Endothelial cell of umbilical vein (primary cell): ENCODE results near the gene COL4A1. TPM values are rescaled to one million over a fixed set of nuclear protein-coding genes. Genes with fewer than 3 reads are reported as not detected.

ENCODE experiments used
- BruUV-seq: library from RNA; stranded (reverse); fragments of 400-500 nt; replicated peaks from 2 replicates; lab custom pipeline; 2021; lab: Mats Ljungman, UMichigan
- CTCF ChIA-PET: fragments of 300-600, 350-600 bp; sonication (Branson Sonifier 250); formaldehyde crosslinking; loops from one replicate; lab custom pipeline; 2021; ENCODE audit warnings: antibody characterized with exemption, inconsistent platforms; lab: Charles Lee
- POLR2A ChIA-PET: fragments of 300-600, 350-600 bp; sonication (Branson Sonifier 250); formaldehyde crosslinking; loops from one replicate; lab custom pipeline; 2021; ENCODE audit warnings: antibody characterized with exemption, inconsistent platforms; lab: Charles Lee
- DNase-seq: peaks from one replicate; pipeline ENCODE4 v3.0.0-alpha.2; 2011; ENCODE audit warnings: low read depth, low spot score
- FAIRE-seq: peaks from 2 replicates; lab custom pipeline; 2011; peaks lifted over from hg19 to GRCh38; lab: Jason Lieb, UNC
- H2AFZ ChIP-seq: 2 replicates; pipeline ENCODE4 v1.6.0; 2012; ENCODE audit warnings: low read depth, low read length, control low read depth, inconsistent platforms
- H3K27ac ChIP-seq: 2 replicates; pipeline ENCODE4 v1.5.1; 2011; ENCODE audit warnings: low read depth, mild to moderate bottlenecking, control low read depth, low read length, moderate library complexity; ENCODE audit not compliant: insufficient read depth
- H3K27me3 ChIP-seq, 2 experiments: 2 replicates each; pipeline versions ENCODE4 v1.6.0 to v1.6.1; 2011; ENCODE audit warnings: low read length in 2 of 2, mixed read lengths in 1 of 2; ENCODE audit not compliant: control insufficient read depth in 2 of 2, insufficient read depth in 2 of 2
- H3K36me3 ChIP-seq, 2 experiments: 2 replicates in 1 of 2; 3 replicates in 1 of 2; pipeline ENCODE4 v1.5.1; 2011; ENCODE audit warnings: low read length in 2 of 2, mild to moderate bottlenecking in 1 of 2, moderate library complexity in 1 of 2; ENCODE audit not compliant: control insufficient read depth in 2 of 2, insufficient read depth in 2 of 2; ENCODE audit errors: extremely low read depth in 1 of 2
- H3K4me1 ChIP-seq: 3 replicates; pipeline ENCODE4 v1.5.1; 2011; ENCODE audit warnings: mild to moderate bottlenecking, low read length; ENCODE audit not compliant: control insufficient read depth, insufficient read depth; ENCODE audit errors: extremely low read depth
- H3K4me2 ChIP-seq: 2 replicates; pipeline ENCODE4 v1.6.1; 2011; ENCODE audit warnings: low read length, control low read depth, mixed read lengths; ENCODE audit not compliant: insufficient read depth
- H3K4me3 ChIP-seq, 3 experiments: fragments of 200-600 bp in 1 of 3; sonication (generic), shearing (Covaris generic) in 1 of 3; replicated peaks in 1 of 3; 2 replicates each; pipeline ENCODE4 v1.5.1; 2011 to 2016; ENCODE audit warnings: control low read depth in 3 of 3, low read length in 3 of 3, mild to moderate bottlenecking in 2 of 3, inconsistent platforms in 1 of 3, low read depth in 1 of 3, moderate library complexity in 1 of 3; ENCODE audit not compliant: insufficient read depth in 1 of 3
- H3K79me2 ChIP-seq: 2 replicates; pipeline ENCODE4 v1.6.0; 2012; ENCODE audit warnings: low read length, inconsistent platforms; ENCODE audit not compliant: control insufficient read depth, insufficient read depth
- H3K9ac ChIP-seq: replicated peaks from 2 replicates; pipeline ENCODE3; 2011; ENCODE audit warnings: low read length, control low read depth; ENCODE audit not compliant: insufficient read depth; ENCODE audit errors: extremely low read depth
- H3K9me1 ChIP-seq: replicated peaks from 3 replicates; pipeline ENCODE4 v1.6.0; 2011; ENCODE audit warnings: mild to moderate bottlenecking, low read length; ENCODE audit not compliant: control insufficient read depth, insufficient read depth; ENCODE audit errors: extremely low read depth
- H3K9me3 ChIP-seq: replicated peaks from 2 replicates; pipeline ENCODE4 v1.5.1; 2012; ENCODE audit warnings: low read length, inconsistent platforms; ENCODE audit not compliant: control insufficient read depth, insufficient read depth
- H4K20me1 ChIP-seq: replicated peaks from 2 replicates; pipeline ENCODE3; 2011; ENCODE audit warnings: mild to moderate bottlenecking, low read length; ENCODE audit not compliant: control insufficient read depth, insufficient read depth; ENCODE audit errors: extremely low read depth
- EZH2 ChIP-seq: IDR thresholded peaks from 2 replicates; pipeline ENCODE4 v1.6.1; 2012; ENCODE audit warnings: borderline replicate concordance, low read depth, mild to moderate bottlenecking, moderate library complexity, low read length, inconsistent platforms; ENCODE audit not compliant: severe bottlenecking
- FOS ChIP-seq: IDR thresholded peaks from 2 replicates; pipeline ENCODE4 v1.6.1; 2011; ENCODE audit warnings: mild to moderate bottlenecking, low read length, moderate library complexity, borderline replicate concordance; ENCODE audit not compliant: insufficient read depth
- GATA2 ChIP-seq: IDR thresholded peaks from 2 replicates; pipeline ENCODE4 v1.7.0; 2011; ENCODE audit warnings: low read depth, mild to moderate bottlenecking, moderate library complexity, mixed read lengths, low read length; ENCODE audit not compliant: insufficient read length, insufficient read depth
- JUN ChIP-seq: IDR thresholded peaks from 2 replicates; pipeline ENCODE4 v1.6.1; 2011; ENCODE audit warnings: borderline replicate concordance, low read depth; ENCODE audit not compliant: insufficient read length, insufficient read depth
- MYC ChIP-seq: IDR thresholded peaks from one replicate; pipeline ENCODE4 v1.6.1; 2011; ENCODE audit warnings: mild to moderate bottlenecking, low read depth, low read length
- POLR2A ChIP-seq: IDR thresholded peaks from 2 replicates; pipeline ENCODE4 v1.6.1; 2012; ENCODE audit warnings: low read depth, mild to moderate bottlenecking, control low read depth, low read length
- POLR2AphosphoS5 ChIP-seq: IDR thresholded peaks from 2 replicates; pipeline ENCODE4 v1.6.1; 2012; ENCODE audit warnings: low read depth, mild to moderate bottlenecking, control low read depth, low read length, moderate library complexity; ENCODE audit not compliant: insufficient read depth
- dilution Hi-C: fragments of 300-500 bp; cut with MboI; formaldehyde crosslinking; loops from one replicate; pipeline ENCODE4 v1.15.0; 2019; ENCODE audit warnings: low sequenced_read_pairs; ENCODE audit not compliant: extremely low pct_ligation_motif_present
- intact Hi-C: fragments of 100-400 bp; cut with micrococcal nuclease; formaldehyde crosslinking; loops from one replicate; pipeline ENCODE4 v1.10.0; 2022
- polyA plus RNA-seq, 4 experiments: library from polyadenylated mRNA; depleted of rRNA in 3 of 4; stranded (reverse) in 3 of 4; unstranded in 1 of 4; fragments of >200 nt; gene quantifications; 2 replicates each; pipeline versions ENCODE4 v1.2.1 to v1.2.3, GENCODE V29; 2011 to 2012; ENCODE audit warnings: missing spikeins in 1 of 4
- total RNA-seq: library from RNA; stranded (reverse); gene quantifications from 2 replicates; pipeline ENCODE4 v1.2.3, GENCODE V29; 2021
- TF ChIP-seq, protein P1 (sequence below), 2 donors: IDR thresholded peaks; 1 replicate in 1 of 2; 2 replicates in 1 of 2; pipeline ENCODE4 v1.5.1; 2011; ENCODE audit warnings: low read length in 2 of 2, mild to moderate bottlenecking in 2 of 2, moderate library complexity in 2 of 2, control low read depth in 1 of 2, inconsistent platforms in 1 of 2, low read depth in 1 of 2; ENCODE audit not compliant: insufficient read depth in 1 of 2; ENCODE audit errors: extremely low read depth in 1 of 2
- TF ChIP-seq, protein P2 (sequence below): IDR thresholded peaks from 2 replicates; pipeline ENCODE4 v1.6.1; 2011; ENCODE audit not compliant: insufficient read depth, insufficient read length

The COL4A1 gene
- total and polyA plus RNA-seq, 2 donors (not counting 3 experiments of a cell fraction or from before 2014, with no cell fraction given) = 384 to 1,119 TPM

DNA sequence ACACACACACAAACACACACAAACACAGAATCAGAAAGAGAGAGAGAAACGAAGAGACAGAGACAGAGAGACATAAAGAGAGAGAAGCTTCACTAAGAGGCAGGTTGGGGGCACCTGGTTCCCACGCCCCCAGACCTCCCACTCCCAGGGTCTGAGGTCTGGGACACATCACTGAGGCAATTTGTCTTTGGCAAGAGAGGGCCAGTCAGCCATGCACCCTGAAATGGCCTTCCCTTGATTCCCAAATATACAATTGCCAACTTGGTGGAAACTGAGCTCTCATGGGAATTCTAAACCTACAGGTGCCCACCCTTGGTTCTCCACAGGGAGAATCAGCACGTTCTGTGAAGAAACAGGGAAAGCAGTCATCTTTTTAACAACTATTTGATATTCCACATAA is 79.5 kb downstream of the COL4A1 start:
- Histone ChIP-seq H2AFZ (no peak overlapping the region), H3K79me2 (peaks cover 4% of the 10 kb centered on the region), H3K4me1 (peaks cover 29% of the 10 kb centered on the region), H3K9me1 (no peaks in the 10 kb centered on the region), H3K36me3 (no peaks in the 10 kb centered on the region), H3K27ac (peak overlapping the region; percentile 18), H3K4me2 (no peak overlapping the region), H3K4me3 (no peak overlapping the region), H4K20me1 (no peaks in the 10 kb centered on the region), H3K9me3 (no peaks in the 10 kb centered on the region), H3K27me3 (no peaks in the 10 kb centered on the region), H3K9ac (no peak overlapping the region)
- ChIA-PET CTCF (interaction anchor here (1.2 to 2.7 kb wide), 3 partner anchors 17 to 184 kb away, joined by 5 to 9 read pairs (median 5); no protein-coding TSS in a partner anchor), POLR2A (no interaction called here)
- intact Hi-C loops (no loop called here), dilution Hi-C loops (no loop called here)
- no peak for DNase-seq
- TF ChIP-seq JUN (no peak), EZH2 (no peak), POLR2A (no peak), GATA2 (no peak), POLR2AphosphoS5 (no peak), MYC (no peak), FOS (no peak)
- TF ChIP-seq, protein P1, sequence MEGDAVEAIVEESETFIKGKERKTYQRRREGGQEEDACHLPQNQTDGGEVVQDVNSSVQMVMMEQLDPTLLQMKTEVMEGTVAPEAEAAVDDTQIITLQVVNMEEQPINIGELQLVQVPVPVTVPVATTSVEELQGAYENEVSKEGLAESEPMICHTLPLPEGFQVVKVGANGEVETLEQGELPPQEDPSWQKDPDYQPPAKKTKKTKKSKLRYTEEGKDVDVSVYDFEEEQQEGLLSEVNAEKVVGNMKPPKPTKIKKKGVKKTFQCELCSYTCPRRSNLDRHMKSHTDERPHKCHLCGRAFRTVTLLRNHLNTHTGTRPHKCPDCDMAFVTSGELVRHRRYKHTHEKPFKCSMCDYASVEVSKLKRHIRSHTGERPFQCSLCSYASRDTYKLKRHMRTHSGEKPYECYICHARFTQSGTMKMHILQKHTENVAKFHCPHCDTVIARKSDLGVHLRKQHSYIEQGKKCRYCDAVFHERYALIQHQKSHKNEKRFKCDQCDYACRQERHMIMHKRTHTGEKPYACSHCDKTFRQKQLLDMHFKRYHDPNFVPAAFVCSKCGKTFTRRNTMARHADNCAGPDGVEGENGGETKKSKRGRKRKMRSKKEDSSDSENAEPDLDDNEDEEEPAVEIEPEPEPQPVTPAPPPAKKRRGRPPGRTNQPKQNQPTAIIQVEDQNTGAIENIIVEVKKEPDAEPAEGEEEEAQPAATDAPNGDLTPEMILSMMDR (IDR thresholded peaks at IDR 0.05; ENCODE audit: extremely low read depth in 1 of 2, insufficient read depth in 1 of 2, low read depth in 1 of 2, low read length in 2 of 2) = no peak
- TF ChIP-seq, protein P2, sequence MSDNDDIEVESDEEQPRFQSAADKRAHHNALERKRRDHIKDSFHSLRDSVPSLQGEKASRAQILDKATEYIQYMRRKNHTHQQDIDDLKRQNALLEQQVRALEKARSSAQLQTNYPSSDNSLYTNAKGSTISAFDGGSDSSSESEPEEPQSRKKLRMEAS = no peak
- BruUV-seq = no TSS peak
- no peak for FAIRE-seq
